ENCODE measurements around the gene ACTL7A. TPM values are rescaled to one million over a fixed set of nuclear protein-coding genes. Genes with fewer than 3 reads are reported as not detected.
"Not testable (repeated sequence)": the region's sequence is repeated elsewhere in the genome, so short reads cannot be mapped to it uniquely, and the experiment has no call there.

Gene ACTL7A
- total RNA-seq, 1 donor from 2014 or later, result not detected

DNA sequence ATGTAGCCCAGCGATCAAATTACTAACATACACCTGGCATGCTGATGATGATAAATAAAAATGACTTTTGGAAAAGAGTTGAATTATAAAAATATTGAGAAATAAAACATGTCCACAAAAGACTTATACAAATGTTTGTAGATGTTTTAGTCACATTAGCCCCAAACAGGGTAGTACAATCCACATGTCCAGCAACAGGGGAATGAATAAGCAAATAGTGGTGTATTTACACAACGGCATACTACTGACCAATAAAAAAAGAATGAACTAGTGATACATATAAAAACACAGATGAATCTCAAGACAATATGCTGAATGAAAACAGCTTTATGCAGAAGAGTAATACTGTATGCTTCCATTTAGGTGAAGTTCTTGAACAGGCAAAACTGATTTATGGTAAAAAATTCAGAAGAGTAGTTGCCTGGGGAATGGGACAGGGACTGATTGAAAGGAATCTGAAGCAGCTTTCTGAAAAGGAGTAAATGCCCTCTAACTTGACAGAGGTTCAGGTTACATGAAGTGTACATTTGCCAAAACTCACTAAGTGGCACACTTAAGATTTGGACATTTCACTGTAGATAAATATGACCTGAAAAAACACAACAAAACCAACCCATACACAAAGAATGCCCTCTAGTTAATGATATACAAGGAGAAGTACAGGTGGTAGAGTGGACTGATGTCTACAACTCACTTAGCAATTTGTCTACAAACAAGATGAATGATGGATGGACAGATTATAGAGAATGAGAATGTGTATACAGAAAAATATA, 35.4 kb downstream of the ACTL7A start:
- TF ChIP-seq, protein P1, sequence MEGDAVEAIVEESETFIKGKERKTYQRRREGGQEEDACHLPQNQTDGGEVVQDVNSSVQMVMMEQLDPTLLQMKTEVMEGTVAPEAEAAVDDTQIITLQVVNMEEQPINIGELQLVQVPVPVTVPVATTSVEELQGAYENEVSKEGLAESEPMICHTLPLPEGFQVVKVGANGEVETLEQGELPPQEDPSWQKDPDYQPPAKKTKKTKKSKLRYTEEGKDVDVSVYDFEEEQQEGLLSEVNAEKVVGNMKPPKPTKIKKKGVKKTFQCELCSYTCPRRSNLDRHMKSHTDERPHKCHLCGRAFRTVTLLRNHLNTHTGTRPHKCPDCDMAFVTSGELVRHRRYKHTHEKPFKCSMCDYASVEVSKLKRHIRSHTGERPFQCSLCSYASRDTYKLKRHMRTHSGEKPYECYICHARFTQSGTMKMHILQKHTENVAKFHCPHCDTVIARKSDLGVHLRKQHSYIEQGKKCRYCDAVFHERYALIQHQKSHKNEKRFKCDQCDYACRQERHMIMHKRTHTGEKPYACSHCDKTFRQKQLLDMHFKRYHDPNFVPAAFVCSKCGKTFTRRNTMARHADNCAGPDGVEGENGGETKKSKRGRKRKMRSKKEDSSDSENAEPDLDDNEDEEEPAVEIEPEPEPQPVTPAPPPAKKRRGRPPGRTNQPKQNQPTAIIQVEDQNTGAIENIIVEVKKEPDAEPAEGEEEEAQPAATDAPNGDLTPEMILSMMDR (IDR thresholded peaks at IDR 0.05; ENCODE audit: partially characterized antibody, unreplicated experiment), result no peak
- Mint-ChIP-seq H3K27me3 (ENCODE audit: unreplicated experiment) (peaks cover 2% of the 10 kb centered on the region), H3K36me3 (ENCODE audit: unreplicated experiment) (no peaks in the 10 kb centered on the region), H3K9me3 (ENCODE audit: unreplicated experiment) (no peaks in the 10 kb centered on the region), H3K4me3 (ENCODE audit: unreplicated experiment) (no peak overlapping the region), H3K27ac (ENCODE audit: unreplicated experiment) (no peak overlapping the region), H3K4me1 (ENCODE audit: low read depth, unreplicated experiment) (no peaks in the 10 kb centered on the region)
- no peak for DNase-seq

DNA sequence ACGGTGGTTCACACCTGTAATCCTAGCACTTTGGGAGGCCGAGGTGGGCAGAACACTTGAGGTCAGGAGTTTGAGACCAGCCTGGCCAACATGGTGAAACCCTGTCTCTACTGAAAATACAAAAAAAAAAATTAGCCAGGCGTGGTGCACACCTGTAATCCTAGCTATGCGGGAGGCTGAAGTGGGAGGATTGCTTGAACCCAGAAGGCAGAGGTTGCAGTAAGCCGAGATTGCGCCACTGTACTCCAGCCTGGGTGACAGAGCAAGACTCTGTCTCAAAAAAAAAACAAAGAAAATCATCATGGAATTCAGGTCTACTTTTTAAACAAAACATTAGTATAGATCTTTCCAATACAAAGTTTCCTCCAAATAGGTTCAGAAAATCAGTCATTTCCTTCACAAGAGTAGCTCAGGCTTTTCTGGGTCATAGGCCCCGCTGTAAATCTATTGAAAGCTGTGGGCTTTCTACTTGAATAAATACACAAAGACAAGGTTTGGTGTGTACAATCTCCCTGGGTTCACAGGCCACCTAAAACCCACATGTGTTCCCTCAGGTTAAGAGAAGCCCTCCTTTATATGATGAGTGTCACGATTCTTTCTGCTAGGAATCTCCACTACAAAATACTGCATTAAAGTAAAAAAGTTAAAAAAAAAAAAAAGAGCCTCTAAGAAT, 37.1 kb downstream of the ACTL7A start:
- H3K4me1 Mint-ChIP-seq (ENCODE audit: low read depth, unreplicated experiment); H3K27me3 Mint-ChIP-seq (ENCODE audit: unreplicated experiment); H3K4me3 Mint-ChIP-seq (ENCODE audit: unreplicated experiment); H3K36me3 Mint-ChIP-seq (ENCODE audit: unreplicated experiment); DNase-seq; H3K9me3 Mint-ChIP-seq (ENCODE audit: unreplicated experiment); H3K27ac Mint-ChIP-seq (ENCODE audit: unreplicated experiment): not testable (repeated sequence)

GRCh38 chr9:108900176-108900575, 38.1 kb downstream of the ACTL7A start:
- peak; percentile 24 for DNase-seq
- H3K4me3 Mint-ChIP-seq (ENCODE audit: unreplicated experiment), result no peak overlapping the region
- TF ChIP-seq, protein P1 (IDR thresholded peaks at IDR 0.05; ENCODE audit: partially characterized antibody, unreplicated experiment), result no peak
- no peak overlapping the region for H3K27ac Mint-ChIP-seq (ENCODE audit: unreplicated experiment)
- no peaks in the 10 kb centered on the region for H3K9me3 Mint-ChIP-seq (ENCODE audit: unreplicated experiment)
- no peaks in the 10 kb centered on the region for H3K4me1 Mint-ChIP-seq (ENCODE audit: low read depth, unreplicated experiment)
- peaks cover 2% of the 10 kb centered on the region for H3K27me3 Mint-ChIP-seq (ENCODE audit: unreplicated experiment)
- no peaks in the 10 kb centered on the region for H3K36me3 Mint-ChIP-seq (ENCODE audit: unreplicated experiment)

GRCh38 chr9:108903420-108904103, 41.5 kb downstream of the ACTL7A start:
- H3K4me3 Mint-ChIP-seq (ENCODE audit: unreplicated experiment), result no peak overlapping the region
- H3K27me3 Mint-ChIP-seq (ENCODE audit: unreplicated experiment), result no peaks in the 10 kb centered on the region
- no peak for DNase-seq
- H3K4me1 Mint-ChIP-seq (ENCODE audit: low read depth, unreplicated experiment), result no peaks in the 10 kb centered on the region
- no peaks in the 10 kb centered on the region for H3K9me3 Mint-ChIP-seq (ENCODE audit: unreplicated experiment)
- no peaks in the 10 kb centered on the region for H3K36me3 Mint-ChIP-seq (ENCODE audit: unreplicated experiment)
- H3K27ac Mint-ChIP-seq (ENCODE audit: unreplicated experiment), result no peak overlapping the region
- TF ChIP-seq, protein P1 (IDR thresholded peaks at IDR 0.05; ENCODE audit: partially characterized antibody, unreplicated experiment), result no peak

DNA sequence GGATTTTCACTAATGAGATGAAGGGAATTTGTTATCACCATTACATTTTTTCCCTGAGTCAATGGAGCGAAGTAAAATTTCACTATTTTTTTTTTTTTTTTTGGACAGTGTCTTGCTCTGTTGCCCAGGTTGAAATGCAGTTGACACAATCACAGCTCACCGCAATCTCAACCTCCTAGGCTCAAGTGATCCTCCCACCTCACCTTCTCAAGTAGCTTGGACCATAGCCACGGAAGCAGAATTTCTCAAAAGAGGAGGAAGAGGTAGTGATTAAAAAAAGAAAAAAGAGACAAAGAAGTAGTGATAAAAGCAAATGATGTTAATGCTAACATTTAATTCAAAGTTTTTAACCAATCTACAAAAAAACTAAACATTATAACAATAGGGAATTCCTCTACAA, 42.1 kb downstream of the ACTL7A start:
- no peaks in the 10 kb centered on the region for H3K4me1 Mint-ChIP-seq (ENCODE audit: low read depth, unreplicated experiment)
- no peak overlapping the region for H3K4me3 Mint-ChIP-seq (ENCODE audit: unreplicated experiment)
- TF ChIP-seq, protein P1 (IDR thresholded peaks at IDR 0.05; ENCODE audit: partially characterized antibody, unreplicated experiment), result no peak
- no peaks in the 10 kb centered on the region for H3K27me3 Mint-ChIP-seq (ENCODE audit: unreplicated experiment)
- no peaks in the 10 kb centered on the region for H3K9me3 Mint-ChIP-seq (ENCODE audit: unreplicated experiment)
- no peak overlapping the region for H3K27ac Mint-ChIP-seq (ENCODE audit: unreplicated experiment)
- DNase-seq, result no peak
- no peaks in the 10 kb centered on the region for H3K36me3 Mint-ChIP-seq (ENCODE audit: unreplicated experiment)

Data from glutamatergic neuron (in vitro differentiated cells).